MM.1S (cell line): ENCODE measurements around the gene EPN3.

Experiments
- CTCF ChIP-seq: fragments of 300-600 bp; sonication (generic); IDR thresholded peaks from 2 replicates; pipeline ENCODE4 v1.5.1; 2016; ENCODE audit warnings: antibody characterized with exemption, low read length, mixed read lengths
- EZH2 ChIP-seq: fragments of 300-600 bp; sonication (generic); optimal IDR thresholded peaks from 2 replicates; pipeline ENCODE3; 2017; ENCODE audit warnings: low read depth, mild to moderate bottlenecking, antibody characterized with exemption, low read length, mixed read lengths

GRCh38 chr17:50550661-50551432 is 18.3 kb downstream of the EPN3 start:
- TF ChIP-seq CTCF (peak; percentile 36), EZH2 (no peak)
